GM12891 (cell line): ENCODE data around the gene JAM2.

Experiments used
- POLR2A ChIP-seq: IDR thresholded peaks from 2 replicates; pipeline ENCODE4 v1.6.1; 2011; ENCODE audit warnings: low read depth, low read length, control low read depth
- SPI1 ChIP-seq: IDR thresholded peaks from 2 replicates; pipeline ENCODE4 v1.6.1; 2011; ENCODE audit warnings: low read depth, low read length, control low read depth
- TAF1 ChIP-seq: IDR thresholded peaks from 2 replicates; pipeline ENCODE4 v1.6.1; 2011; ENCODE audit warnings: low read depth, low read length, control low read depth

- TF ChIP-seq SPI1 (no peak), POLR2A (no peak), TAF1 (no peak)
These were observed 31.7 kb downstream of the JAM2 start for GRCh38 chr21:25670726-25671125.
